Duodenal mucosa (tissue), 2 donors: ENCODE results near the gene ZNF385A.

ENCODE experiments used
- H3K27ac ChIP-seq: one replicate; pipeline ENCODE4 v1.7.0; 2013; ENCODE audit warnings: low read depth, low read length
- H3K27me3 ChIP-seq, 2 donors: one replicate each; pipeline ENCODE4 v1.7.0; 2013; ENCODE audit warnings: low read length in 2 of 2, control low read depth in 1 of 2; ENCODE audit not compliant: insufficient read depth in 2 of 2, control insufficient read depth in 1 of 2
- H3K36me3 ChIP-seq, 2 donors: one replicate each; pipeline ENCODE4 v1.7.0; 2013; ENCODE audit warnings: low read length in 2 of 2, control low read depth in 1 of 2; ENCODE audit not compliant: insufficient read depth in 2 of 2, control insufficient read depth in 1 of 2
- H3K4me1 ChIP-seq, 2 donors: one replicate each; pipeline ENCODE4 v1.7.0; 2013; ENCODE audit warnings: low read length in 2 of 2, control low read depth in 1 of 2; ENCODE audit not compliant: insufficient read depth in 2 of 2, control insufficient read depth in 1 of 2
- H3K4me3 ChIP-seq, 2 donors: one replicate each; pipeline ENCODE4 v1.7.0; 2013; ENCODE audit warnings: low read length in 2 of 2, low read depth in 1 of 2
- H3K9ac ChIP-seq, 2 donors: one replicate each; pipeline ENCODE4 v1.7.0; 2013; ENCODE audit warnings: low read length in 2 of 2, low read depth in 1 of 2
- H3K9me3 ChIP-seq, 2 donors: one replicate each; pipeline ENCODE4 v1.7.0; 2013; ENCODE audit warnings: low read length in 2 of 2, control low read depth in 1 of 2; ENCODE audit not compliant: control insufficient read depth in 1 of 2

ZNF385A gene

DNA sequence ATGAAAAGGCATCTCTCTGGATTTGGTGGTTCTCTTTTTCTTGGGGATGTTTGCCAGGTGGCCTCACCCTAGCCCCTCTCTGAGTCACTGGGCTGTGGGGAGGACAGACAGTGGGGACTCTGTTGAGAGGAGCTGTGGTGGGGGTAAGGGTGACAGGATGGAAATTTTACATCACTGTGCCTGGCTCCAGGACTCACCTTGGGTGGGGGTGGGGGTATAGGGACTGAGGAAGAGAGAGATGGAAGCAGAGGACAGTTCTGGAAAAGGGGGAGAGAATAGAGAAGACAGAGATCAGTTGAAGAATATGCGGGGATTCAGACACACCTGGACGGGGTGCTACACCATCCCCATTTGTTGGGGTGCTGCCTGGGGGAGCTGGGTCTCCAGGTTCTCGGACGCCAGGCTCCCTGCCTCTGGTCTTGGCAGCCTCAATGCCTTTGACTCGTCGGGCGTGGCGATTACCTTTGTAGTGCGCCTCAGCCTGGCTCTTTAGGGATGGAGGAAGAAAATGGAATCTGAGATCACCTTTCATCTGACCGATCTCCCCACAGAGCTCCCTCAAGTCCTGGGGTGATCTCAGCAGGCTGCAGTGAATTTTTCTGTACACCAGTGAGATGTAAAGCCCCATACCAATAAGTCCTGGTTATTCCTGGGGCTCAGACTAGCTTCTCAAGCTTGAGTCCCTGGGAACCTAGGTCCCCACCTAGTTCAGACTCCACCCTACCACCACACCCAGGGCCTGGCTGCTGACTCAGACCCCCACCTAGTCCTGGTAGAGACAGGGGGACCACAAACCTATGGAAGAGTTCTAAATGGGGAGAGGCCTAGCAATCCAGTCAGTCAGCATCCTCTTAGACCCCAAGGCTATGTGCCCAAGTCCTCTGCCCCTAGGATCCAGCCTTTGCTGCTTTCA is 10.6 kb downstream of the ZNF385A start:
- Histone ChIP-seq H3K27ac (no peak overlapping the region), H3K4me1 (peaks cover 7 to 18% of the 10 kb centered on the region in 2 donors), H3K9me3 (no peaks in the 10 kb centered on the region), H3K4me3 (no peak overlapping the region), H3K36me3 (no peaks in the 10 kb centered on the region), H3K27me3 (peaks cover 0 to 5% of the 10 kb centered on the region in 2 donors), H3K9ac (no peak overlapping the region)

DNA sequence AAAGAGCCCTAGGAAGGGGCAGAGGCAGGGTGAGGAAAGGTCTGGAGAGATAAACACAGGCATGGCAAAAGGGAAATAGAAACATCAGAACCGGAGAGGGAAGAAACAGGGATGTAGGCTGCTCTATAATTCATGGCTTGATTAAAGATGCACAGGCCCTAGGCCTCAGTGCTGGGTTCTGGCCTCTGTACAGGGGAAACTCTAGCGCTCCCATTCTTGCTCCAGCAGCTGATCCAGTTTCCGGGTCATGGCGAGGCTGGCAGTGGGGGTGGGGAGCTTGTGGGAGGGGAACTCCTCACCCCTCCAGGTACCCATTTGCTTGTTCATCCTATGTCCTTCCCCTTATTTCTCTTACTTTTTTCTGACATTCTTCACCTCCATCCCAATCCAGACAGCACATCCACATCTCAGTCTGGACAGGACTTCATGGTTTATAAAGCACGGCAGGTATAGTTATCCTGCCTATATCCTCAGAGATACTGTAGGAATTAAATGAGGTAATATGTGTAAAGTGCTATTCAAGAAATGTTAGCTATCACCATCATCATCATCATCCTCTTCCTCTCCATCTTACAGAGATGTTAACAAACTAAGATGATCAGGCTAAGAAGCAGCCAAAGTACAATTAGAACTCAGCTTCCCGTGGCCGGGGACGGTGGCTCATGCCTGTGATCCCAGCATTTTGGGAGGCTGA is 12.3 kb downstream of the ZNF385A start:
- peaks cover 15 to 23% of the 10 kb centered on the region in 2 donors for H3K4me1 ChIP-seq
- H3K9me3 ChIP-seq, result no peaks in the 10 kb centered on the region

DNA sequence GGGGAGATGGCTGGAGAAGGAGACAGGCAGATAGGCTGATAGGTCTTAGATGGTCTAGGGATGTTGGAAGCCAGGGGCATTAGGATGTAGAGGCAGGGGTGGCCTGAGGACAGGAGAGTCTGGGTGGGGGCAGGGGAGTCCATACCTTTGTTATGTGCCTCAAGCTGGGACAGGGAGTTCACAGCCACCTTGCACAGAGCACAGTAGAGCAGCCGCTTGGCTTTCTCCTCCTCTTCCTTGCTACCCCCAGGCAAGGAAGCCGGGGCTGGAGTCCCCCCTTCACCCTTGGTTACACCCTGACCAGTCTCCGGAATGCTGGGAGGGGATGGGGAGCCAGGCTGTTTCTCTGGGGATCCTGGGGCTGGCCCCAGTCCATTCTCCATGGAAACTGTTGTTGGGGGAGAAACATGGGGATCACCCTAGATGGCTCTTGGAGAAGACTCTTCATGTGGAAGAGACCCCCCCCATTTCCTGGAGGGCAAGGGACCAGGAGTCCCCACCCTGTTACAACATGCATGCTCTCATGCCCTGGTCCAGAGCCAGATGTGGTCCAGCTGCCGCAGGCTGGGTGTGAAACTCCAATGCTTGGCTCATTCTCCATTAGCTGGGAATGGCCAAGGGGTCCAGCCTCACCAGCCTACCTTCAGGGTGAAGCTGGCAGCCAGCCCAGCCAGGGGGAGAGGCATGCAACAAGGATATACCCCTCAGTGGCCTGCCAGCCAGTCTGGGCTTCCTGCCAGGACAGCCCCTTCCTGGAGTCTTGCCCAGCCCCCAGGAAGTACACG is 13.0 kb downstream of the ZNF385A start:
- Histone ChIP-seq H3K4me1 (peaks cover 15 to 23% of the 10 kb centered on the region in 2 donors), H3K9me3 (no peaks in the 10 kb centered on the region), H3K27me3 (peaks cover 5 to 7% of the 10 kb centered on the region in 2 donors), H3K36me3 (no peaks in the 10 kb centered on the region), H3K27ac (no peak overlapping the region), H3K4me3 (no peak overlapping the region), H3K9ac (no peak overlapping the region)

More for the DNA sequence above, 12.3 kb downstream of the ZNF385A start:
- Histone ChIP-seq H3K4me3 (no peak overlapping the region), H3K27ac (no peak overlapping the region), H3K9ac (no peak overlapping the region), H3K27me3 (peaks cover 5 to 7% of the 10 kb centered on the region in 2 donors), H3K36me3 (no peaks in the 10 kb centered on the region)

DNA sequence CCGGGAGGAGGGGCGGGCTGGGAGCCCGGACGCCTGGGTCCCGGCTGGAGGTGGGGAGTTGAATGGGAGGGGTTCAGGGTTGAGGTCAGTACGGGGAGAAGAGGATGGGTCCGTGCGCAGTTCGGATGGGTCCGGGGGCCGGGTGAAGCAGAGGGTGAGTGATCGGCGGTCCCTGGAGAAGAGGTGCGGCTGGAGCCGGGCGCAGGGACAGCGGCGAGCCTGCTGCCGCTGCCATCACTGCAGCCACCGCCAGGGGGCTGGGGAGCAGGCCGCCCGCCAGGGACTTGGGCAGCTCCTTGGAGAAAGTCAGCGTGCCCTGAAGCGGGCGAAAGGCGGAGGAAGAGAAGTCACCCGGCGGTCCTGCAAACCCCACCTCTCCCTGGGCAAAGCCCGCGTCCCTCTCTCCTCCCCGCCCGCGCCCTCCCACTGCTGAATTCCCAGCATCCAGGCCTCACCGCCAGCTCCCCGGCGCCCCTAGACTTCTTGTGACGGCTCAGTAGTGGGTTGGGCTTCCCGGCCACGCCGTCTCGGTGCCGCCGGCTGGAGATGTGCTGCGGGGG is 14.3 kb downstream of the ZNF385A start:
- H3K27ac ChIP-seq, result peak overlapping the region; percentile 2
- no peaks in the 10 kb centered on the region for H3K36me3 ChIP-seq
- H3K9me3 ChIP-seq, result no peaks in the 10 kb centered on the region
- peaks cover 15 to 23% of the 10 kb centered on the region in 2 donors for H3K4me1 ChIP-seq
- peaks cover 5 to 7% of the 10 kb centered on the region in 2 donors for H3K27me3 ChIP-seq
- peak overlapping the region in 1 of 2 donors; percentile 32 for H3K9ac ChIP-seq
- peak overlapping the region; percentile 48 to 58 for H3K4me3 ChIP-seq

DNA sequence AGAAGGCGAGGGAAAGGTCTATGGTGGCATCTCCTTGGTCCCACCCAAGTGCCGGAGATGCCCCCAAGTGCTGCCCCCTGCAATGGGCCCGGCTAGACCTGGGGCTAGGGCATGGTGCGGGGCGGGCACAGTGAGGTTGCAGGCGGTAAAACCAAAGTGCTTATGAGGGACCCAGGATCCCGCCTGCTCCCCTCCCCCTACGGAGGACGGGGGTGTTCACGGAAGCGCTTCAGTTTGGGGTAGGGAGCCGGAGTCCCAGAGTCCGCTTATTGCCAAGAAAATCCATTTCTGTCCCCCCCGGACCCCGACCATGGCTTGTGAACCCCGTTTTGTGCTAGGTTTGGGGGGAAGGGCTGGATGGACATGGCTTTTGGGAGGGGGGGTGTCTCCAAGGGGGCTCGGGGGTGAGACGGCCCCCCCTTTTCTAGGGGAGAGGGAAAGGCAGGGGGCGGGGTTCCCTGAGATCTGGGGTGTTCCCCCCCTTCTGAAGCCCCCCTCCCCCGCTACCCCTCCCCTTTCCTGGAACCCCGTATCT is 14.9 kb downstream of the ZNF385A start:
- Histone ChIP-seq H3K27ac (no peak overlapping the region), H3K4me3 (peak overlapping the region; percentile 38 to 48), H3K9ac (no peak overlapping the region), H3K9me3 (no peaks in the 10 kb centered on the region), H3K36me3 (no peaks in the 10 kb centered on the region), H3K4me1 (peaks cover 15 to 23% of the 10 kb centered on the region in 2 donors), H3K27me3 (peaks cover 5 to 7% of the 10 kb centered on the region in 2 donors)

DNA sequence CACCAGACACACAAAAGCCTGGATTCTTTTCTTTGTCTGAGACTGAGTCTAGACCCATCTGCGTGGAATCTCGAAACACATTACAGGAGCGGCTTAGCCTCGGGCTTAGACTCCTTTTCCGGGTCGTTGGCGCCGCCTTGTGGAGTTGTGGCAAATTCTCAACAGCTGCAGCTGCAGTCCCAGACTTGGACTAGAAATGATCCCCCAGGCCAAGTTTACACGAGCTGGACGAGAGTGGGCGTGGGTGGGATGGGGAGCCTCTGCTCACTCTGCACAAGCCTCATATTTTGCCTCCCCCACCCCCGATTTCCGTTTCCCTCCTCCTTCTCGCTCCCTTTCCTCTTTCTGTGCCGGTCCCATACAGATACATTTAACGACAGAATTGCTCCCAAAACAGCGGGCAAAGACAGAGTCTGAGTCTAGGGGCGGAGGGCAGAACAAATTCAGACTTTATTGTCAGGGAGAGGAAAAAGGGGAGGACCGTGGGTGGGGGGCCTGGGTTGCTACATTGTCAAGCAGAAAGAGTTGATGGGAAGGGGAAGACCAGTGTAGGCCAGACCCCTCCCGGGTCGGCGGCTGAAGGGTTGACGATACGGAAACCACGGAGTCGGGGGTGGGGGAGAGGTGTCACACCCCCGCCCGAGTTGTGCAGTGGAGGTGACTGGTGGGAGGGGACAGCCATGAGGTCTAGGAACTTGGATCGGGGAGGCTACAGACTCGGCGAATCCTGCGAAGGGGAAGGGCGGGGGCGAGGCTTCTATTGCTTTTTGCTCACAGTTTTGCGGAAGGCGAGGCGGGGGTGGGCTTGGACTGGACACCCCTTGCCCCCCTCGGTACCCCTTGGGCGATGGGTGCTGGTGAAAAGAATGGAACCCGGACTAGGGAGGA is 15.6 kb downstream of the ZNF385A start:
- H3K27me3 ChIP-seq, result peaks cover 5 to 7% of the 10 kb centered on the region in 2 donors
- H3K27ac ChIP-seq, result no peak overlapping the region
- peaks cover 15 to 23% of the 10 kb centered on the region in 2 donors for H3K4me1 ChIP-seq
- H3K9ac ChIP-seq, result peak overlapping the region; percentile 26 to 50
- H3K4me3 ChIP-seq, result peak overlapping the region; percentile 38 to 48
- no peaks in the 10 kb centered on the region for H3K36me3 ChIP-seq
- H3K9me3 ChIP-seq, result no peaks in the 10 kb centered on the region

DNA sequence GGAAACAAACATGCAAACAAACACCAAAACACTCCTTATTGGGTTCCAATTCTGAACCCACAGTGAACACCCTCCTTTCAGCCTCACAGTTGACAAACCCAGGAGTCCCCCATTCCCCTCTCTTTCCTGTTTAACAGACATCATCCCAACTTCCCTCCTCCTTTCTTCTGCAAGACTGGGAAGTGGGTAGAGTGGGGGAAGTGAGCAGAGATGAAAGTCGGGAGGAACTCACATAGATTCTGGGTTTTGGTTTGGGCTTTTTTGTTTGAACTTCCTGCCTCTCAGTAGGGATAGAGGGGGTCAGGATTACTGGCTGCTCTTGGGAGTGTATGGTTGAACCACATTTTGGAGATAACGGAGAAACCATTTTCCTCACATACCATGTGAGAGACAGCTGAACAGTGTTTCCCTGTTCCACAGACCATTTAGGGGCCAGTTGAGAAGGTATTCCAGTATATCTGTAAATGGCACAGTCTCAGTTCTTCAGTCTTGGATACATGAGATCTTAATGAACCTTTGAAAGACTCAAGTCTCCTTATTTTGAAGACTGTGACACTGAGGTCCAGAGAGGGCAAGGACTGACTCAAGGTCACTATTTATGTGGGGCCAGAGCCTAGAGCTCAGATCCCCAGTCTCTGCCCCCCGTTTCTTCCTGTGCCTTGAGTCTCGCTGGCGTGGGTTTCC is 16.4 kb downstream of the ZNF385A start:
- Histone ChIP-seq H3K27me3 (peaks cover 5 to 7% of the 10 kb centered on the region in 2 donors), H3K9ac (peak overlapping the region; percentile 26 to 50), H3K27ac (no peak overlapping the region), H3K4me3 (peak overlapping the region; percentile 34 to 40), H3K4me1 (peaks cover 15 to 29% of the 10 kb centered on the region in 2 donors), H3K36me3 (no peaks in the 10 kb centered on the region), H3K9me3 (no peaks in the 10 kb centered on the region)

DNA sequence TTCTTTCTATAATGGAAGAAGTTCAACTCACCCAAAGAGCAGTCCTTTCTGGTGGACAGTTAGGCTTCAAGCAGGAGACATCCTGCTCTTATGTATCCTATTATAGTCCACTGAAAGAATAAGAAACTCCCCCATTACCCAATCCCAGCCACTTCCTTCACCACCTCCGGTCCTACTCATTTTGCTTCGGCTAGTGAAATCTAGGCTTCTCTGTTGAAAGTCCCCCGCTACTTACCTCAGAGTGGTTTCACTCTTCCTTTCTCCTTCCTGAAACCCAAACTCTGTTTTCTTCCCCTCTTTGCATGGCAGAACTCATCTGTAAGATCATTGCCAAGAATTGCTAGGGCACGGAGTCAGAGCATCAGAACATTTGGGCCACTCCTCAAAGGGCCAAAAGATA is 20.1 kb downstream of the ZNF385A start, which contains the start of gene GPR84:
Gene GPR84, minus strand, starts transcription at position 74 of the 400 bp plus-strand sequence. CDS start 635 bp downstream, outside the sequence.
- Histone ChIP-seq H3K9ac (no peak within 1 kb of the TSS), H3K4me3 (no peak within 1 kb of the TSS), H3K36me3 (no peaks in the 10 kb centered on the region), H3K27ac (no peak within 1 kb of the TSS), H3K9me3 (no peaks in the 10 kb centered on the region), H3K4me1 (peaks cover 8 to 23% of the 10 kb centered on the region in 2 donors), H3K27me3 (peaks cover 2 to 7% of the 10 kb centered on the region in 2 donors)
